ENCODE results near the gene TOP3B. TPM values are rescaled to one million over a fixed set of nuclear protein-coding genes. Genes with fewer than 3 reads are reported as not detected.

TOP3B gene
- total RNA-seq, 4 donors from 2014 or later = 24.7 to 39.3 (median 29.3) TPM

DNA sequence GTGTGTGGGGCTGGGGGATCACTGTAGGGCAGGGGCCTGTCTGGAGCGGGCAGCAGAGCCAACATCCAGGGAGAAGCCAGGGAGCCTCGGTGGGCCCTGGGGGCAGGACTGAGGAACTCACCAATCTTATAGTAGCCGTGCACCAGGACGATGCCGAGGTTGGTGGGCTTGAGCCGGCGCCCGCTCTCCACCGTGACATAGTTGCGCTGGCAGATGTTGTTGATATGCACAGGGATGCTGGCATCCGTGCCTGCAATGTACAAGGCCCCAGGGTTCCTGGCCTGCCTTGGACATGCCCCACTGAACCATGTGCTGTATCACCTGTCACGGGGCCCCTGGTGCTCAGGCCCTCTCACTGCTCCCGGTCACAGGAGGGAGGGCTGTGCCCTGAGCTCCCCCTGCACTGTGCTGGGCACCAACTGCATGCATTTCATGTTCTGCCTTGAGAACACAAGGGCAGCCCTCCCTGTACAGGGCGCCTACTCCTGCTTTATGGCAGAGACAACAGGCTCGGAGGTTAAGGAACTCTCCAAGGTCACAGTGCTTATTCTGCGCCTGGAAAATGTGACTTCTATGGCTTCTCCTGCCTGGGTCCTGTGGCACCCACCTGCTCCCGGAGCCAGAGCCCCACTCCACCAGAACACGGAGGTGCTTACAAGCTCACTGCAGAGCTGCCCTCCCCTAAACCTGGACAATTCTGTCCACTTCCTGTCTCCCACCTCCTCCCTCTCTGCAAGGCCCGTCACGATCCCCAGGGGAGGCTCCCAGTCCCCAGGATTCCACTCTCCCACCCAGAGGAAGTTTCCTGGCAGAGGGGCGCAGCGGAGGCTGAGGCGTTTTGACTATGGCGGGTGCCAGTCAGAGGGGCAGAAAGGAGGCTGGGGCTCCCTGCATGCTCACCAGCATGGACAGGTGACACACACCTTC is 22.1 kb downstream of the TOP3B start:
- intact Hi-C loops (cut with DNase I) = no loop called here
- TF ChIP-seq POLR2A (IDR thresholded peaks at IDR 0.05) = no peak
- TF ChIP-seq, protein P1, sequence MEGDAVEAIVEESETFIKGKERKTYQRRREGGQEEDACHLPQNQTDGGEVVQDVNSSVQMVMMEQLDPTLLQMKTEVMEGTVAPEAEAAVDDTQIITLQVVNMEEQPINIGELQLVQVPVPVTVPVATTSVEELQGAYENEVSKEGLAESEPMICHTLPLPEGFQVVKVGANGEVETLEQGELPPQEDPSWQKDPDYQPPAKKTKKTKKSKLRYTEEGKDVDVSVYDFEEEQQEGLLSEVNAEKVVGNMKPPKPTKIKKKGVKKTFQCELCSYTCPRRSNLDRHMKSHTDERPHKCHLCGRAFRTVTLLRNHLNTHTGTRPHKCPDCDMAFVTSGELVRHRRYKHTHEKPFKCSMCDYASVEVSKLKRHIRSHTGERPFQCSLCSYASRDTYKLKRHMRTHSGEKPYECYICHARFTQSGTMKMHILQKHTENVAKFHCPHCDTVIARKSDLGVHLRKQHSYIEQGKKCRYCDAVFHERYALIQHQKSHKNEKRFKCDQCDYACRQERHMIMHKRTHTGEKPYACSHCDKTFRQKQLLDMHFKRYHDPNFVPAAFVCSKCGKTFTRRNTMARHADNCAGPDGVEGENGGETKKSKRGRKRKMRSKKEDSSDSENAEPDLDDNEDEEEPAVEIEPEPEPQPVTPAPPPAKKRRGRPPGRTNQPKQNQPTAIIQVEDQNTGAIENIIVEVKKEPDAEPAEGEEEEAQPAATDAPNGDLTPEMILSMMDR (IDR thresholded peaks at IDR 0.05) = no peak
- WGBS, 2 donors = 91 to 92% methylated on average over 8 to 21 of the region's 24 CpGs
- no peak overlapping the region for H3K27ac ChIP-seq
- no peaks in the 10 kb centered on the region for H3K4me1 ChIP-seq
- no peak for DNase-seq
- H3K4me3 ChIP-seq (replicated peaks in 1 of 3) = no peak overlapping the region
- H3K27me3 ChIP-seq = no peaks in the 10 kb centered on the region
- peaks cover 32 to 34% of the 10 kb centered on the region in 2 donors for H3K36me3 ChIP-seq
- H3K9me3 ChIP-seq = no peaks in the 10 kb centered on the region

DNA sequence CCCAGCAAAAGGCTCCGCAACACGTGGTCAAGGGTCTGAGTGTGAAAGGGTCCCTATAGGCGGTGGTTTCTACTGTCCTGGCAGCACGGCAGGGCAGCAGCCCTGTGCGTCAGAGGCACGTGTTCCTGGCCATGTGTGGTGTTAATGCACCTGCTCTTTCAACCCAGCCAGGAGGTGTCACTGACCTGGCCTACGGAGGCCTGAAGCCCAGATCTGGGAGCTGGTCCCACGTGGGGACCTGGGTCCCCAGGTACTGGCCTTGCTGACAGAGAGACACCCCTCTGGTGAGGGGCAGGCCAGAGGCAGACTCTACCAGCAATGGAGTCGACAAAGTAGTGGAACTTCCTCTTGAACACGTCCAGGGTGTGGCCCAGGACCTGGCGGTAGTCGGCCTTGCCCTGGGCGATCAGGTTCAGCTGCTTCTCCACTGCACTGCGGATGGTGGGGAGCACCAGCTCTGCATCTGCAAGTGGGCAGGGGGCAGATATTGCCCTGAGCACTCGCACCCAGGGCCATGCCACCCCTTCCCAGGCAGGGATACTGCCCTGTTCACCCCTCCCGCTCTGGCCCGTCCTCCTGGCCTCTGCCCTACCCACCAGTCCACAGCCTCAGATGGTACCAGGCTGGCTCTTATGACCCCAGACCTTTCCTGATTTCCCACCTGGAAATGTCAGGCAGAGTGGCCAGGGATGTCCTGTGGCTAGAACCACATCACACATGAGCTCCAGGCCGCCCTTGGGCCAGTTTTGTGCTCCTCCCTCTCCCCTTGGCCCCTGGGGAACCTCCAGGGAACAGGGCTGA is 23.1 kb downstream of the TOP3B start:
- Histone ChIP-seq H3K4me1 (no peaks in the 10 kb centered on the region), H3K36me3 (peaks cover 24 to 25% of the 10 kb centered on the region in 2 donors), H3K27me3 (no peaks in the 10 kb centered on the region), H3K27ac (no peak overlapping the region), H3K4me3 (replicated peaks in 1 of 3) (no peak overlapping the region), H3K9me3 (no peaks in the 10 kb centered on the region)
- 97 to 98% methylated on average over 6 to 13 of the region's 18 CpGs for WGBS, 2 donors
- TF ChIP-seq, protein P1 (IDR thresholded peaks at IDR 0.05) = no peak
- no peak for TF ChIP-seq POLR2A (IDR thresholded peaks at IDR 0.05)
- DNase-seq = no peak
- intact Hi-C loops (cut with DNase I) = no loop called here

DNA sequence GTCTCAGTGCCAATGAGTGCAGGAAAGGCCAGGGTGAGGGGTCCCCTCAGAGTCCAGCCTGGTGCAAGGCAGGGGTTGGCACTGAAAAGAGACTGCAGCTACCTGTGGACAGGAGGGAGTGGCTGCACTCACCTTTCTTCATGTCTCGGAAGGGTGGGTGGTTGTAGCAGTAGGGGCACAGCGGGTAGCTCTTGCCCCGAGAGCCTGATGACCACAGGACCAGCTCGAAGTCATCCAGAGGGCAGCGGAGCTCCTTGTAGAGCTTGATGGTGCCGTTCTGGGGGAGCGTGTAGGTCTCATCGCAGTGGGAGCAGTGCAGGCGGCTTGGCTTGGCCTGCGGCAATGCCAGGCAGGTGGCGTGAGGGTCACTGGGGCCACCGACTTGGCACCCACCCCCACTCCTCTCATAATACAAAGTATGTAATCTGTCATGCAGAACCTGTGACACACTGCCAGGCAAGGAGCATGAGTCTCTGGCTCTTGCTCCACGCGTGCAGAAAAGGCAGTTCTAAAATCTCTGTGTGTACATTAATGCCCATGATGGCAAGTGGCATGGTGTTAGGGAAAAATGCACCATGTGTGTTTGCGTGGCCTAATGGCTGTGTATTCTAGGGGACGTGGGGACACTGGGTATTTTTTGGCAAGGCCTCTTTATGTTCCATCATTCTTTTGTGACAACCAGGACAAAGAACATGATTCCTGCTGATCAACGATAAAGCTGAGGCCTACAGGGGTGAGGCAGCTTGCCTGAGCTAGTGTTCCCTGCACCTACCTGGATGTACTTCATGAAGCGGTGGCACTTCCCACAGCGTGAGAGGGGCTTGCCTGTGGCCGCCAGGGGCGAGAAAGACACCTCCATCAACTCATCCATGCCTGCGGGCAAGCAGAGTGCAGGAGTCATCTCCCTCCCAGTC is 24.0 kb downstream of the TOP3B start:
- H3K36me3 ChIP-seq = peaks cover 16 to 17% of the 10 kb centered on the region in 2 donors
- intact Hi-C loops (cut with DNase I) = no loop called here
- no peaks in the 10 kb centered on the region for H3K27me3 ChIP-seq
- no peak for DNase-seq
- no peak for TF ChIP-seq POLR2A (IDR thresholded peaks at IDR 0.05)
- TF ChIP-seq, protein P1 (IDR thresholded peaks at IDR 0.05) = no peak
- no peak overlapping the region for H3K27ac ChIP-seq
- 87% methylated on average over 12 to 15 of the region's 22 CpGs for WGBS, 2 donors
- no peaks in the 10 kb centered on the region for H3K9me3 ChIP-seq
- no peaks in the 10 kb centered on the region for H3K4me1 ChIP-seq
- no peak overlapping the region for H3K4me3 ChIP-seq (replicated peaks in 1 of 3)

DNA sequence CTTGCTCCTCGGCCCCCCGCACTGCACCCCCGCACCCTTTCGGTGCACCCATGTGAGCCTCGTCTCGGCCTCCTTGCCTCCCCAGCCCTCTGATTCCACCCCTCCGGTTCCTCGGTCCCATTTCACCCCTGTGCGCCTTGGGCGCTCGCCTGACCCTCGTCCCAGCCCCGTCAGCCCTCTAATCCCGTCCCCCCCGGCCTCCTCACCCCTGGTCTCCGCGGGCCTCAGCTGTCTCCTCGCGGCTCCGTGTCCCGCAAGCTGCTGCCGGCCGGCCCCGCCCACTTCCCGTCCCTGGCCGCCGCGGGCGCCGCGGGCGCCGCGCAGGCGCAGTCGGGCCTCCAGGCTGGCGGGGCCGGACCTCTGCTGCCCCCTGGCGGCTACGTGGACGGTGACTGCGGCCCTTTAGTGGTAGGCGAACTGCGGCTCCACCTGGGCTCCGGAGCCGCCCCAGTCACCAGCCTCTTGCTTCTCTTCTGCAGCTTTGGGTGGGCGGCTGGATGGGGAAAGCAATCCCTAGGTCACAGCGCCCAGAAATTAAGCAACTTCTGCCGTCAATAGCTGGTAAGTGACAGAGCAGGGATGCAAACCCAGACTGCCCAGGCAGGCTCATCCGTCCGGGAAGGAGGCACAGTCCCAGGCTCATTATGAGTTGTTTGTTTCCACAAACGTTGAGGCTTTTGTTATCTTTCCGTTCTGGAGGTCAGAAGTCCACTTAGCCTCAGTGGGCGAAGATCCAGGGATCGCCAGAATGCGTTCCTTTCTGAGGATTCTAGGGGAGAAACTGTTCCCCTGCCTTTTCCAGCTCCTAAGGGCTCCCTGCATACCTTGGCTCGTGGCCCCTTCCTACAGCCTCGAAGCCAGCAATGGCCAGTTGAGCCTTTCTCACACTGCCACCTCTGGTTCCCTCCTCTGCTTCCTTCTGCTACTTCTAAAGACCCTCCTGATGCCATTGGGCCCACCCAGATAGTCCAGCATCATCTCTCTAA is 29.7 kb downstream of the TOP3B start, which contains the start of gene PPM1F:
PPM1F (minus strand) TSS at position 263 of the 986 bp plus-strand sequence. CDS start 6,800 bp downstream, outside the sequence.
- Histone ChIP-seq H3K9me3 (no peaks in the 10 kb centered on the region), H3K36me3 (no peaks in the 10 kb centered on the region), H3K27ac (peak within 1 kb of the TSS in 2 of 3 donors; percentile 54 to 63), H3K4me3 (replicated peaks in 1 of 3) (peak within 1 kb of the TSS; percentile 31 to 65 (median 58)), H3K4me1 (peaks cover 10 to 34% of the 10 kb centered on the region in 2 donors), H3K27me3 (no peaks in the 10 kb centered on the region)
- peak; percentile 83 to 85 for DNase-seq
- TF ChIP-seq POLR2A (IDR thresholded peaks at IDR 0.05) = peak in 1 of 2 donors; percentile 32
- TF ChIP-seq, protein P1 (IDR thresholded peaks at IDR 0.05) = peak; percentile 38 to 99 (median 85)
- intact Hi-C loops (cut with DNase I) = loop anchor here (5.0 kb wide), 1 partner anchor 241 kb away; no protein-coding TSS in a partner anchor
- 17 to 22% methylated on average over 28 to 36 of the region's 58 CpGs for WGBS, 2 donors
